Measurements from ENCODE around the gene TDRD10. TPM values are rescaled to one million over a fixed set of nuclear protein-coding genes. Genes with fewer than 3 reads are reported as not detected.

Gene TDRD10
- total and polyA plus RNA-seq, 2 of the 8 experiments (the other 6 are each of a cell fraction or from before 2014, with no cell fraction given) = 0.15 to 0.27 TPM

GRCh38 chr1:154579374-154579773, 77.4 kb downstream of the TDRD10 start (continued):
- no peak for TF ChIP-seq FOSL1 (IDR thresholded peaks at IDR 0.05; ENCODE audit: insufficient read depth, low read depth, low read length)

Measured in H1 (cell line).